Measurements from ENCODE around the gene FAM131B.

Gene FAM131B

GRCh38 chr7:143356414-143357050 is 6.0 kb downstream of the FAM131B start:
- Histone ChIP-seq H3K27ac (ENCODE audit: insufficient read depth, low read length, poor library complexity, severe bottlenecking) (no peak overlapping the region), H3K27me3 (replicated peaks; ENCODE audit: control insufficient read depth, insufficient read depth, low read length, poor library complexity, severe bottlenecking) (no peaks in the 10 kb centered on the region), H3K4me3 (ENCODE audit: insufficient read depth, low read depth, low read length, poor library complexity, severe bottlenecking) (no peak overlapping the region), H3K36me3 (ENCODE audit: control insufficient read depth, insufficient read depth, low read length) (no peaks in the 10 kb centered on the region), H3K9me3 (ENCODE audit: control insufficient read depth, low read length) (no peaks in the 10 kb centered on the region), H3K4me1 (ENCODE audit: control insufficient read depth, insufficient read depth, low read length, poor library complexity, severe bottlenecking) (no peaks in the 10 kb centered on the region)
- DNase-seq: no peak

DNA sequence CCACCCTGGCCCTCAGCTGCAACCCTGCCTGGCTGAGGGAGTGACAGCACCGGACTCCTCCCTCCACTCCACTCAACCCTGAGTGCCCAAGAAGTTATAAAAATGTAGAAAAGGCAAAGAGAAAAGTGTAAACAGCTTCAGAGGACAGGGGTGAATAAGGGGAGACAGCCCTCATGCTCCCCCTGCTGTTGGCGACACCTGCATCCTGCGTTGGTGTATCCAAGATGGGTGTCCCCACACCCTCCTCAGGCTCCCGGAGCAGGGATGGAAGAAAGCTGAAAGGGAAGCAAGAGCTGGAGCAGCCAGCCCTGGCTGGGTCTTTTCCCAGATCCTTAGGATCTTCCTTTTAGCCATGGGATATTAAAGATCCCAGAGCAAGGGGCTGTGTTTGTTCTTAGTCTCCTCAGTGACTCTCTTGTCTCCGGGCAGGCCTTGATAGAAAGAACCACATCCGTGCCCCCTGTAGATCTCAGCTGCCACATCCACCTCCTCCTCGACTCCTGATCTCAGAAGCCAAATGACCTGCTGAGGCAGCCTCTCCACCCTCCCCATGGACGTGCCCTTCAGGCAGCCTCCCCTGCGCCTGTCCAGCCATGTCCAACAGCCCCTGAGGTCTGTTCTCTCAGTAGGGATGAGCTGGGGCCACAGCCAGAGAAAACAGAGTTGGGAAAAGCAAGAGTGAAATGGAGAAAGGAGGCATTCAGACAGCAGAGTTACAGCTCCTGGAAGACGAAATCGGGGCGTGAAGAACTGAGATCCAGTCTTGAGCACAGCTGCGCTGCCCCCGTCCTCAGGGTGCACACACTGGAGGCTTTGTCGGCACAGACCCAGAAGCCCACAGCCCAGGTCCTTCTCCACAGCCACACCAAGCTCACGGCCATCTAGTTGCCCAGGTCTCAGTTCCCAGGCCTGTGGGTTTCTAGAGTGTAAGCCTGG is 6.8 kb downstream of the FAM131B start:
- Histone ChIP-seq H3K27me3 (replicated peaks; ENCODE audit: control insufficient read depth, insufficient read depth, low read length, poor library complexity, severe bottlenecking) (no peaks in the 10 kb centered on the region), H3K4me3 (ENCODE audit: insufficient read depth, low read depth, low read length, poor library complexity, severe bottlenecking) (no peak overlapping the region), H3K27ac (ENCODE audit: insufficient read depth, low read length, poor library complexity, severe bottlenecking) (no peak overlapping the region), H3K9me3 (ENCODE audit: control insufficient read depth, low read length) (no peaks in the 10 kb centered on the region), H3K36me3 (ENCODE audit: control insufficient read depth, insufficient read depth, low read length) (no peaks in the 10 kb centered on the region), H3K4me1 (ENCODE audit: control insufficient read depth, insufficient read depth, low read length, poor library complexity, severe bottlenecking) (no peaks in the 10 kb centered on the region)
- DNase-seq: no peak

- no peak overlapping the region for H3K27ac ChIP-seq (ENCODE audit: insufficient read depth, low read length, poor library complexity, severe bottlenecking)
- no peaks in the 10 kb centered on the region for H3K27me3 ChIP-seq (replicated peaks; ENCODE audit: control insufficient read depth, insufficient read depth, low read length, poor library complexity, severe bottlenecking)
- no peaks in the 10 kb centered on the region for H3K9me3 ChIP-seq (ENCODE audit: control insufficient read depth, low read length)
- no peaks in the 10 kb centered on the region for H3K36me3 ChIP-seq (ENCODE audit: control insufficient read depth, insufficient read depth, low read length)
- no peak overlapping the region for H3K4me3 ChIP-seq (ENCODE audit: insufficient read depth, low read depth, low read length, poor library complexity, severe bottlenecking)
- H3K4me1 ChIP-seq (ENCODE audit: control insufficient read depth, insufficient read depth, low read length, poor library complexity, severe bottlenecking): no peaks in the 10 kb centered on the region
- DNase-seq: no peak
Observed at GRCh38 chr7:143354965-143355364, 7.5 kb downstream of the FAM131B start.

GRCh38 chr7:143354376-143354775 is 8.1 kb downstream of the FAM131B start:
- no peaks in the 10 kb centered on the region for H3K9me3 ChIP-seq (ENCODE audit: control insufficient read depth, low read length)
- no peaks in the 10 kb centered on the region for H3K27me3 ChIP-seq (replicated peaks; ENCODE audit: control insufficient read depth, insufficient read depth, low read length, poor library complexity, severe bottlenecking)
- H3K4me3 ChIP-seq (ENCODE audit: insufficient read depth, low read depth, low read length, poor library complexity, severe bottlenecking): no peak overlapping the region
- H3K4me1 ChIP-seq (ENCODE audit: control insufficient read depth, insufficient read depth, low read length, poor library complexity, severe bottlenecking): no peaks in the 10 kb centered on the region
- DNase-seq: no peak
- no peaks in the 10 kb centered on the region for H3K36me3 ChIP-seq (ENCODE audit: control insufficient read depth, insufficient read depth, low read length)
- no peak overlapping the region for H3K27ac ChIP-seq (ENCODE audit: insufficient read depth, low read length, poor library complexity, severe bottlenecking)

DNA sequence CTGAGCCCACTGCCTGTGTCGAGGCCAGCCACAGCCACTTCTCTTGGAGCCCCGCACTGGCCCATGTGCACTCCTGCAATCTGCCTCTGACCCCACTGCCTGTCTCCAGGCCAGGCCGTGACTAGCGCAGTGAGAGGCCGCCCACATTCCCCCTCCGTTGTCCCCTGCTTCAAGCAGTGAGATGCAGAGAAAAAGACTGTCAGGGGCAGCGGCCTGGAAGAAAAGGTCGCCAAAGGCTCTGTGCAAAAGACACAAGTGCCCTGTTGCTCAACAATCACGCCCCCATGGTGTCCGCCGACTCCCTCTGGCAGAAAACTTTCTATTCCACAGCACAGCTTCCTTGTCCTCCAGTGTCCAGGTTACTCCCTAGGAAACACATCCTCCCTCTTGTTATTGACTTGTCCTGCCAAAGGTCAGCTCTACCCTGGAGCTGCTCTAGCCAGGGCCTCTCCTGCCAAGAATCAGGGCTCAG is 9.9 kb downstream of the FAM131B start:
- Histone ChIP-seq H3K36me3 (ENCODE audit: control insufficient read depth, insufficient read depth, low read length) (no peaks in the 10 kb centered on the region), H3K9me3 (ENCODE audit: control insufficient read depth, low read length) (no peaks in the 10 kb centered on the region), H3K27ac (ENCODE audit: insufficient read depth, low read length, poor library complexity, severe bottlenecking) (no peak overlapping the region), H3K4me3 (ENCODE audit: insufficient read depth, low read depth, low read length, poor library complexity, severe bottlenecking) (no peak overlapping the region), H3K4me1 (ENCODE audit: control insufficient read depth, insufficient read depth, low read length, poor library complexity, severe bottlenecking) (no peaks in the 10 kb centered on the region), H3K27me3 (replicated peaks; ENCODE audit: control insufficient read depth, insufficient read depth, low read length, poor library complexity, severe bottlenecking) (no peaks in the 10 kb centered on the region)
- no peak for DNase-seq

- DNase-seq: no peak
- Histone ChIP-seq H3K36me3 (ENCODE audit: control insufficient read depth, insufficient read depth, low read length) (no peaks in the 10 kb centered on the region), H3K27ac (ENCODE audit: insufficient read depth, low read length, poor library complexity, severe bottlenecking) (no peak overlapping the region), H3K4me3 (ENCODE audit: insufficient read depth, low read depth, low read length, poor library complexity, severe bottlenecking) (no peak overlapping the region), H3K9me3 (ENCODE audit: control insufficient read depth, low read length) (no peaks in the 10 kb centered on the region), H3K4me1 (ENCODE audit: control insufficient read depth, insufficient read depth, low read length, poor library complexity, severe bottlenecking) (no peaks in the 10 kb centered on the region), H3K27me3 (replicated peaks; ENCODE audit: control insufficient read depth, insufficient read depth, low read length, poor library complexity, severe bottlenecking) (no peaks in the 10 kb centered on the region)
Observed at GRCh38 chr7:143351574-143351973, 10.9 kb downstream of the FAM131B start.

- H3K9me3 ChIP-seq (ENCODE audit: control insufficient read depth, low read length): no peaks in the 10 kb centered on the region
- no peaks in the 10 kb centered on the region for H3K27me3 ChIP-seq (replicated peaks; ENCODE audit: control insufficient read depth, insufficient read depth, low read length, poor library complexity, severe bottlenecking)
- DNase-seq: no peak
- H3K36me3 ChIP-seq (ENCODE audit: control insufficient read depth, insufficient read depth, low read length): no peaks in the 10 kb centered on the region
- no peak overlapping the region for H3K27ac ChIP-seq (ENCODE audit: insufficient read depth, low read length, poor library complexity, severe bottlenecking)
- no peak overlapping the region for H3K4me3 ChIP-seq (ENCODE audit: insufficient read depth, low read depth, low read length, poor library complexity, severe bottlenecking)
- no peaks in the 10 kb centered on the region for H3K4me1 ChIP-seq (ENCODE audit: control insufficient read depth, insufficient read depth, low read length, poor library complexity, severe bottlenecking)
Observed at GRCh38 chr7:143351060-143351459, 11.5 kb downstream of the FAM131B start.

- Histone ChIP-seq H3K9me3 (ENCODE audit: control insufficient read depth, low read length) (no peaks in the 10 kb centered on the region), H3K4me1 (ENCODE audit: control insufficient read depth, insufficient read depth, low read length, poor library complexity, severe bottlenecking) (peaks cover 9% of the 10 kb centered on the region), H3K36me3 (ENCODE audit: control insufficient read depth, insufficient read depth, low read length) (no peaks in the 10 kb centered on the region), H3K27ac (ENCODE audit: insufficient read depth, low read length, poor library complexity, severe bottlenecking) (no peak overlapping the region), H3K27me3 (replicated peaks; ENCODE audit: control insufficient read depth, insufficient read depth, low read length, poor library complexity, severe bottlenecking) (no peaks in the 10 kb centered on the region), H3K4me3 (ENCODE audit: insufficient read depth, low read depth, low read length, poor library complexity, severe bottlenecking) (no peak overlapping the region)
- no peak for DNase-seq
Observed at GRCh38 chr7:143347950-143348349, 14.6 kb downstream of the FAM131B start.

DNA sequence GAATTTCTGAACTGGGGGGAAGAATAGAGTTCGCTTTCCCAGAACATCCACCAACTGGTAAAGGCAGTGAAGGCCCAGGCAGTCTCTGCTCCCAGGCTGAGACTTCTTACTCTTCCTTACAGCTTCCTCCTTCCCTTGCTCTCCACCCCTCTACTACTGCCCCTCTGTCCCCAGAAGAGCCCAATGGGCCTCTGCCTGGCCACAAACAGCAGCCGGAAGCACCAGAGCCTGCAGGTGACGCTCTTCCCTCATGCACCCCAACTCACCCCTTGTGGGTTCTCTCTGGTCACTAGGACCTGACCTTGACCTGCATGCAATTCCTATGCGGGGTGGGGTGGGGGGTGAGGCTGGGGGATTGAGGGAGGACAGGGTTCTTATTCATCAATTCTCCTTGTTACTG is 16.5 kb downstream of the FAM131B start:
- no peaks in the 10 kb centered on the region for H3K36me3 ChIP-seq (ENCODE audit: control insufficient read depth, insufficient read depth, low read length)
- no peaks in the 10 kb centered on the region for H3K27me3 ChIP-seq (replicated peaks; ENCODE audit: control insufficient read depth, insufficient read depth, low read length, poor library complexity, severe bottlenecking)
- no peak for DNase-seq
- peaks cover 9% of the 10 kb centered on the region for H3K4me1 ChIP-seq (ENCODE audit: control insufficient read depth, insufficient read depth, low read length, poor library complexity, severe bottlenecking)
- H3K4me3 ChIP-seq (ENCODE audit: insufficient read depth, low read depth, low read length, poor library complexity, severe bottlenecking): no peak overlapping the region
- H3K9me3 ChIP-seq (ENCODE audit: control insufficient read depth, low read length): no peaks in the 10 kb centered on the region
- no peak overlapping the region for H3K27ac ChIP-seq (ENCODE audit: insufficient read depth, low read length, poor library complexity, severe bottlenecking)

DNA sequence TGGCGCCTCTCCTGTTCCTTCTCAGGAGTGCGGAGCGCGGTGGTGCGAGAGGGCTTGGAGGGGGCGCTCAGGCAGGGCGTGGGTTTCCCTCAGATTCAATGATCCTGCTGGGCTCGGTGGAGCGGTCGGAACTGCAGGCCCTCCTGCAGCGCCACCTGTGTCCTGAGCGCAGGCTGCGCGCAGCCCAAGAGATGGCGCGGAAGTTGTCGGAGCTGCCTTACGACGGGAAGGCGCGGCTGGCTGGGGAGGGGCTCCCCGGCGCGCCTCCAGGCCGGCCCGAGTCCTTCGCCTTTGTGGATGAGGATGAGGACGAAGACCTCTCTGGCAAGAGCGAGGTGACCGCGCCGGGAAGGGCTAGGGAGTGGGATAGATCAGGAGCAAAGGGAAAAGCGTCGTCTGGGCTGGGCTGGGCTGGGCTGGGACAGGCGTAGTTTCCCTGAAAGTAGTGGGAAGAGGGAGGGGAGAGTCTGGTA is 17.0 kb downstream of the FAM131B start:
- Histone ChIP-seq H3K9me3 (ENCODE audit: control insufficient read depth, low read length) (no peaks in the 10 kb centered on the region), H3K27me3 (replicated peaks; ENCODE audit: control insufficient read depth, insufficient read depth, low read length, poor library complexity, severe bottlenecking) (no peaks in the 10 kb centered on the region), H3K27ac (ENCODE audit: insufficient read depth, low read length, poor library complexity, severe bottlenecking) (no peak overlapping the region), H3K4me1 (ENCODE audit: control insufficient read depth, insufficient read depth, low read length, poor library complexity, severe bottlenecking) (peaks cover 9% of the 10 kb centered on the region), H3K36me3 (ENCODE audit: control insufficient read depth, insufficient read depth, low read length) (no peaks in the 10 kb centered on the region), H3K4me3 (ENCODE audit: insufficient read depth, low read depth, low read length, poor library complexity, severe bottlenecking) (peak overlapping the region; percentile 39)
- DNase-seq: peak; percentile 36 to 45 (median 41)
